K562 (cell line): Measurements from ENCODE around the gene BACH1. TPM values are rescaled to one million over a fixed set of nuclear protein-coding genes. Genes with fewer than 3 reads are reported as not detected.

Experiments
- ATAC-seq: fragments of 200-7000 bp; cut with Tn5 transposase; 3 replicates; pipeline ENCODE4 v1.9.1; 2020; ENCODE audit warnings: moderate library complexity
- BruUV-seq: library from RNA; stranded (reverse); fragments of 400-500 nt; replicated peaks from 2 replicates; lab custom pipeline; 2021; lab: Mats Ljungman, UMichigan
- CTCF ChIA-PET: fragments of 300-600 bp; formaldehyde crosslinking; extraction: SDS; loops from one replicate; lab custom pipeline; 2021; ENCODE audit warnings: low intra/inter-chr PET ratio; lab: Yijun Ruan, JAX
- POLR2A ChIA-PET: fragments of 300-600, 350-650 bp; sonication (Branson Sonifier 250); formaldehyde crosslinking; extraction: SDS; loops from one replicate; lab custom pipeline; 2021; ENCODE audit warnings: antibody characterized with exemption, inconsistent platforms; lab: Yijun Ruan, JAX
- DNase-seq, 4 experiments: peaks; one replicate each; pipeline versions ENCODE4 v3.0.0 to v3.0.0-alpha.2; 2011 to 2018; ENCODE audit warnings: low spot score in 3 of 4, mixed read lengths in 3 of 4; ENCODE audit errors: extremely low read depth in 1 of 4
- FAIRE-seq: peaks from 2 replicates; lab custom pipeline; 2011; peaks lifted over from hg19 to GRCh38; lab: Jason Lieb, UNC
- H2AFZ ChIP-seq: 2 replicates; pipeline ENCODE4 v1.6.0; 2011; ENCODE audit warnings: low read depth, low read length, control low read depth, inconsistent platforms
- H3K27ac ChIP-seq: fragments of 200-600 bp; 3 replicates; pipeline ENCODE4 v1.8.0; 2011; ENCODE audit warnings: low read depth, mild to moderate bottlenecking, control low read depth, inconsistent platforms, low read length, moderate library complexity, mixed read lengths; ENCODE audit errors: extremely low read depth
- H3K27me3 ChIP-seq, 2 experiments: fragments of 300-600 bp in 1 of 2; 2 replicates in 1 of 2; 3 replicates in 1 of 2; pipeline versions ENCODE4 v1.6.0 to v1.8.0; 2011; ENCODE audit warnings: inconsistent platforms in 2 of 2, low read length in 2 of 2, mild to moderate bottlenecking in 1 of 2, mixed read lengths in 1 of 2, moderate library complexity in 1 of 2; ENCODE audit not compliant: control insufficient read depth in 2 of 2, insufficient read depth in 2 of 2
- H3K36me3 ChIP-seq: fragments of 300-600 bp; 3 replicates; pipeline ENCODE4 v1.8.0; 2011; ENCODE audit warnings: mild to moderate bottlenecking, low read length, inconsistent platforms; ENCODE audit not compliant: control insufficient read depth, insufficient read depth
- H3K4me1 ChIP-seq, 2 experiments: fragments of 200-600 bp in 1 of 2; replicated peaks in 1 of 2; 2 replicates in 1 of 2; 3 replicates in 1 of 2; pipeline versions ENCODE4 v1.5.1 to v1.8.0; 2011; ENCODE audit warnings: inconsistent platforms in 2 of 2, low read length in 2 of 2, mild to moderate bottlenecking in 1 of 2, mixed read lengths in 1 of 2, moderate library complexity in 1 of 2; ENCODE audit not compliant: control insufficient read depth in 2 of 2, insufficient read depth in 2 of 2
- H3K4me2 ChIP-seq: 2 replicates; pipeline ENCODE4 v1.6.1; 2011; ENCODE audit warnings: low read length, control low read depth, inconsistent platforms, mixed read lengths; ENCODE audit not compliant: insufficient read depth
- H3K4me3 ChIP-seq: fragments of 200-600 bp; sonication (generic), shearing (Covaris generic); 2 replicates; pipeline ENCODE4 v1.5.1; 2016; ENCODE audit warnings: control low read depth, inconsistent platforms
- H3K79me2 ChIP-seq: fragments of 200-600 bp; 3 replicates; pipeline ENCODE4 v1.8.0; 2011; ENCODE audit warnings: low read length, inconsistent platforms; ENCODE audit not compliant: control insufficient read depth, insufficient read depth
- H3K9ac ChIP-seq, 2 experiments: 2 replicates each; pipeline versions ENCODE4 v1.6.0 to v1.6.1; 2011; ENCODE audit warnings: low read depth in 2 of 2, low read length in 2 of 2, control low read depth in 1 of 2, inconsistent platforms in 1 of 2, mild to moderate bottlenecking in 1 of 2, mixed read lengths in 1 of 2; ENCODE audit not compliant: insufficient read depth in 1 of 2
- H3K9me1 ChIP-seq: one replicate; pipeline ENCODE4 v1.6.0; 2011; ENCODE audit warnings: inconsistent platforms, mild to moderate bottlenecking, low read length, moderate library complexity; ENCODE audit not compliant: control insufficient read depth, insufficient read depth
- H3K9me3 ChIP-seq: replicated peaks from 2 replicates; pipeline ENCODE4 v1.5.1; 2011; ENCODE audit warnings: low read depth, low read length, inconsistent platforms; ENCODE audit not compliant: control insufficient read depth, insufficient read depth
- H4K20me1 ChIP-seq: replicated peaks from 2 replicates; pipeline ENCODE4 v1.6.1; 2011; ENCODE audit warnings: low read length, inconsistent platforms, mixed read lengths; ENCODE audit not compliant: control insufficient read depth, insufficient read depth
- C11orf30 ChIP-seq: fragments of 450-650 bp; IDR thresholded peaks from 2 replicates; pipeline ENCODE4 v1.6.1; 2016; ENCODE audit warnings: low read depth, mild to moderate bottlenecking
- CBX1 ChIP-seq: sonication (generic); IDR thresholded peaks from 2 replicates; pipeline ENCODE4 v1.6.1; 2016; ENCODE audit warnings: antibody characterized with exemption, low read depth, mild to moderate bottlenecking
- CTCF ChIP-seq, 3 experiments: IDR thresholded peaks in 2 of 3; conservative IDR thresholded peaks in 1 of 3; 2 replicates each; pipeline ENCODE4 v1.5.1; 2011 to 2012; ENCODE audit warnings: low read length in 3 of 3, mild to moderate bottlenecking in 3 of 3, control low read depth in 2 of 3, improper control_type of control experiment in 1 of 3, inconsistent platforms in 1 of 3, low read depth in 1 of 3, mixed read lengths in 1 of 3, moderate library complexity in 1 of 3; ENCODE audit not compliant: insufficient read depth in 2 of 3
- FOXM1 ChIP-seq, 2 experiments: fragments of 450-650 bp in 1 of 2; sonication (generic) in 1 of 2; formaldehyde crosslinking in 1 of 2; IDR thresholded peaks; 2 replicates each; pipeline versions ENCODE4 v1.6.1 to v1.9.0; 2017 to 2022; ENCODE audit warnings: low read depth in 2 of 2, mild to moderate bottlenecking in 2 of 2, missing genetic modification reagents in 1 of 2, moderate library complexity in 1 of 2
- PHB ChIP-seq: fragments of 250-450 bp; sonication (Bioruptor Pico); IDR thresholded peaks from 2 replicates; pipeline ENCODE4 v1.5.0; 2021
- RFX1 ChIP-seq: fragments of 450-650 bp; IDR thresholded peaks from 2 replicates; pipeline ENCODE4 v1.6.1; 2016; ENCODE audit warnings: mild to moderate bottlenecking, moderate library complexity
- ZNF174 ChIP-seq: fragments of 250-450 bp; sonication (Bioruptor Pico); IDR thresholded peaks from 2 replicates; pipeline ENCODE4 v1.4.0; 2020; ENCODE audit warnings: mild to moderate bottlenecking
- WGBS: fragments of 100-300 bp; shearing (Covaris generic); methylation state at CpG from one replicate; pipeline ENCODE4 v1.1.6; 2016; ENCODE audit warnings: low coverage, mixed read lengths; ENCODE audit not compliant: insufficient coverage; ENCODE audit errors: missing lambda C conversion rate; 5-methylcytosine and 5-hydroxymethylcytosine counted together
- in situ Hi-C: fragments of 300-500 bp; cut with MboI; formaldehyde crosslinking; loops from 4 replicates; pipeline ENCODE4 v1.15.0; 2018; ENCODE audit warnings: inconsistent platforms, mixed read lengths
- intact Hi-C: fragments of 100-400 bp; cut with micrococcal nuclease; formaldehyde crosslinking; loops from 2 replicates; pipeline ENCODE4 v1.14.2; 2022
- polyA plus RNA-seq, 8 experiments: library from polyadenylated mRNA; depleted of rRNA in 4 of 8; stranded (reverse) in 5 of 8; unstranded in 3 of 8; fragments of >200 nt; fragmentation: Nextera tagmentation in 2 of 8; fragmentation: Illumina TruSeq in 1 of 8; extraction: Ambion mirVana in 2 of 8; extraction: Trizol in 1 of 8; gene quantifications; 2 replicates each; pipeline versions ENCODE4 v1.2.1 to v1.2.3, GENCODE V29; 2011 to 2014; ENCODE audit warnings: inconsistent platforms in 1 of 8, missing spikeins in 1 of 8
- total RNA-seq, 7 experiments: library from RNA; depleted of rRNA in 6 of 7; stranded (reverse); fragments of >200 nt in 6 of 7; fragmentation: Illumina TruSeq in 2 of 7; extraction: Trizol in 2 of 7; gene quantifications; 2 replicates each; pipeline versions ENCODE4 v1.2.1 to v1.2.3, GENCODE V29; 2011 to 2021; ENCODE audit warnings: low replicate concordance in 1 of 7
- TF ChIP-seq, protein P1 (sequence below): sonication (generic); formaldehyde crosslinking; IDR thresholded peaks from 2 replicates; pipeline ENCODE4 v1.8.1; 2023; ENCODE audit warnings: mild to moderate bottlenecking, missing genetic modification reagents
- TF ChIP-seq, protein P2 (sequence below): fragments of 250-450 bp; sonication (Bioruptor Pico); IDR thresholded peaks from 2 replicates; pipeline ENCODE4 v1.4.0; 2020

Gene BACH1
- total and polyA plus RNA-seq, 9 of the 15 experiments (the other 6 are each of a cell fraction or from before 2014, with no cell fraction given): 10.6 to 58.5 (median 28.6) TPM

- TF ChIP-seq CTCF (IDR thresholded peaks at IDR 0.05 in 2 of 3, conservative IDR thresholded peaks at IDR 0.05 in 1 of 3; ENCODE audit: insufficient read depth in 2 of 3, low read depth in 1 of 3, low read length in 3 of 3) (peak; percentile 24 to 49 (median 31); a peak in 4 of 6 replicates), ZNF174 (no peak), FOXM1 (IDR thresholded peaks at IDR 0.05; ENCODE audit: low read depth) (no peak), FOXM1 (CRISPR knock-in tag; IDR thresholded peaks at IDR 0.05; ENCODE audit: low read depth) (no peak)
These were observed 62.4 kb downstream of the BACH1 start (continued) for GRCh38 chr21:29360799-29361765.

DNA sequence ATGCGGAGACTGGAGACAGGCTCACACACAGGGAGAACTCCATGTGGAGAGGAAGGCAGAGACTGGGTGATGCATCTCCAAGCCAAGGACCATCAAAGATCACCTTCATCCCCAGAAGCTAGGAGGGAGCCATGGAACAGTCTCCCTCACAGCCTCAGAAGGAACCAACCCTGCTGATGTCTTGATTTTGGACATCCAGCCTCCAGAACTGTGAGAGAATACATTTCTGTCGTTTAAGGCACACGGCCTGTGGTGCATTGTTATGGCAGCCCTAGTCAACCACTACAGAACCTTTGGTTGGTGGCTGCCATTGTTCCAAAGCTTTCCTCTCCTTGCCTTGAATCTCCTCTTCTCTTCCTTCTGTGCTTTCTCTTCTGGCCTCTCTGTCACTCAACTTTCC is 64.0 kb downstream of the BACH1 start:
- ChIA-PET CTCF (no interaction called here), POLR2A (no interaction called here)
- ATAC-seq: no peak
- FAIRE-seq: no peak
- 93% methylated on average over 3 of the region's 3 CpGs for WGBS
- Histone ChIP-seq H3K4me3 (no peak overlapping the region), H3K79me2 (no peaks in the 10 kb centered on the region), H3K9me3 (no peaks in the 10 kb centered on the region), H3K4me2 (no peak overlapping the region), H3K9me1 (no peaks in the 10 kb centered on the region), H3K4me1 (peaks cover 0 to 2% of the 10 kb centered on the region in 2 experiments; a peak in 1 of 5 replicates), H3K36me3 (peaks cover 23% of the 10 kb centered on the region; the same call in 2 of the 3 replicates), H3K27me3 (no peaks in the 10 kb centered on the region), H3K9ac (no peak overlapping the region), H2AFZ (no peak overlapping the region), H3K27ac (no peak overlapping the region), H4K20me1 (no peaks in the 10 kb centered on the region)
- in situ Hi-C loops (no loop called here), intact Hi-C loops (no loop called here)
- no peak for DNase-seq
- BruUV-seq: no TSS peak
- TF ChIP-seq RFX1 (no peak), C11orf30 (no peak), CBX1 (no peak), PHB (CRISPR knock-in tag) (no peak)
- TF ChIP-seq, protein P1, sequence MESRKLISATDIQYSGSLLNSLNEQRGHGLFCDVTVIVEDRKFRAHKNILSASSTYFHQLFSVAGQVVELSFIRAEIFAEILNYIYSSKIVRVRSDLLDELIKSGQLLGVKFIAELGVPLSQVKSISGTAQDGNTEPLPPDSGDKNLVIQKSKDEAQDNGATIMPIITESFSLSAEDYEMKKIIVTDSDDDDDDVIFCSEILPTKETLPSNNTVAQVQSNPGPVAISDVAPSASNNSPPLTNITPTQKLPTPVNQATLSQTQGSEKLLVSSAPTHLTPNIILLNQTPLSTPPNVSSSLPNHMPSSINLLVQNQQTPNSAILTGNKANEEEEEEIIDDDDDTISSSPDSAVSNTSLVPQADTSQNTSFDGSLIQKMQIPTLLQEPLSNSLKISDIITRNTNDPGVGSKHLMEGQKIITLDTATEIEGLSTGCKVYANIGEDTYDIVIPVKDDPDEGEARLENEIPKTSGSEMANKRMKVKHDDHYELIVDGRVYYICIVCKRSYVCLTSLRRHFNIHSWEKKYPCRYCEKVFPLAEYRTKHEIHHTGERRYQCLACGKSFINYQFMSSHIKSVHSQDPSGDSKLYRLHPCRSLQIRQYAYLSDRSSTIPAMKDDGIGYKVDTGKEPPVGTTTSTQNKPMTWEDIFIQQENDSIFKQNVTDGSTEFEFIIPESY: no peak
- TF ChIP-seq, protein P2, sequence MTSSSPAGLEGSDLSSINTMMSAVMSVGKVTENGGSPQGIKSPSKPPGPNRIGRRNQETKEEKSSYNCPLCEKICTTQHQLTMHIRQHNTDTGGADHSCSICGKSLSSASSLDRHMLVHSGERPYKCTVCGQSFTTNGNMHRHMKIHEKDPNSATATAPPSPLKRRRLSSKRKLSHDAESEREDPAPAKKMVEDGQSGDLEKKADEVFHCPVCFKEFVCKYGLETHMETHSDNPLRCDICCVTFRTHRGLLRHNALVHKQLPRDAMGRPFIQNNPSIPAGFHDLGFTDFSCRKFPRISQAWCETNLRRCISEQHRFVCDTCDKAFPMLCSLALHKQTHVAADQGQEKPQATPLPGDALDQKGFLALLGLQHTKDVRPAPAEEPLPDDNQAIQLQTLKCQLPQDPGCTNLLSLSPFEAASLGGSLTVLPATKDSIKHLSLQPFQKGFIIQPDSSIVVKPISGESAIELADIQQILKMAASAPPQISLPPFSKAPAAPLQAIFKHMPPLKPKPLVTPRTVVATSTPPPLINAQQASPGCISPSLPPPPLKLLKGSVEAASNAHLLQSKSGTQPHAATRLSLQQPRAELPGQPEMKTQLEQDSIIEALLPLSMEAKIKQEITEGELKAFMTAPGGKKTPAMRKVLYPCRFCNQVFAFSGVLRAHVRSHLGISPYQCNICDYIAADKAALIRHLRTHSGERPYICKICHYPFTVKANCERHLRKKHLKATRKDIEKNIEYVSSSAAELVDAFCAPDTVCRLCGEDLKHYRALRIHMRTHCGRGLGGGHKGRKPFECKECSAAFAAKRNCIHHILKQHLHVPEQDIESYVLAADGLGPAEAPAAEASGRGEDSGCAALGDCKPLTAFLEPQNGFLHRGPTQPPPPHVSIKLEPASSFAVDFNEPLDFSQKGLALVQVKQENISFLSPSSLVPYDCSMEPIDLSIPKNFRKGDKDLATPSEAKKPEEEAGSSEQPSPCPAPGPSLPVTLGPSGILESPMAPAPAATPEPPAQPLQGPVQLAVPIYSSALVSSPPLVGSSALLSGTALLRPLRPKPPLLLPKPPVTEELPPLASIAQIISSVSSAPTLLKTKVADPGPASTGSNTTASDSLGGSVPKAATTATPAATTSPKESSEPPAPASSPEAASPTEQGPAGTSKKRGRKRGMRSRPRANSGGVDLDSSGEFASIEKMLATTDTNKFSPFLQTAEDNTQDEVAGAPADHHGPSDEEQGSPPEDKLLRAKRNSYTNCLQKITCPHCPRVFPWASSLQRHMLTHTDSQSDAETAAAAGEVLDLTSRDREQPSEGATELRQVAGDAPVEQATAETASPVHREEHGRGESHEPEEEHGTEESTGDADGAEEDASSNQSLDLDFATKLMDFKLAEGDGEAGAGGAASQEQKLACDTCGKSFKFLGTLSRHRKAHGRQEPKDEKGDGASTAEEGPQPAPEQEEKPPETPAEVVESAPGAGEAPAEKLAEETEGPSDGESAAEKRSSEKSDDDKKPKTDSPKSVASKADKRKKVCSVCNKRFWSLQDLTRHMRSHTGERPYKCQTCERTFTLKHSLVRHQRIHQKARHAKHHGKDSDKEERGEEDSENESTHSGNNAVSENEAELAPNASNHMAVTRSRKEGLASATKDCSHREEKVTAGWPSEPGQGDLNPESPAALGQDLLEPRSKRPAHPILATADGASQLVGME (CRISPR knock-in tag): no peak
